Measurements from ENCODE around the gene ERICH6B.

ERICH6B gene

GRCh38 chr13:45601680-45602079, 13.9 kb downstream of the ERICH6B start:
- no peak for DNase-seq (ENCODE audit: low read depth in 2 of 2)

GRCh38 chr13:45598597-45598996, 16.9 kb downstream of the ERICH6B start:
- no peak for DNase-seq (ENCODE audit: low read depth in 2 of 2)

- no peak for DNase-seq (ENCODE audit: low read depth in 2 of 2)
These were observed 18.6 kb downstream of the ERICH6B start for GRCh38 chr13:45596800-45597475.

- DNase-seq (ENCODE audit: low read depth in 2 of 2): no peak
These were observed 19.6 kb downstream of the ERICH6B start for GRCh38 chr13:45595965-45596364.

- no peak for DNase-seq (ENCODE audit: low read depth in 2 of 2)
These were observed 20.8 kb downstream of the ERICH6B start for GRCh38 chr13:45594764-45595163.

- DNase-seq (ENCODE audit: low read depth in 2 of 2): no peak
These were observed 21.3 kb downstream of the ERICH6B start for GRCh38 chr13:45594227-45594626.

- DNase-seq (ENCODE audit: low read depth in 2 of 2): no peak
These were observed 22.8 kb downstream of the ERICH6B start for GRCh38 chr13:45592758-45593157.

GRCh38 chr13:45590066-45590465, 25.5 kb downstream of the ERICH6B start:
- no peak for DNase-seq (ENCODE audit: low read depth in 2 of 2)

GRCh38 chr13:45587897-45588296, 27.6 kb downstream of the ERICH6B start:
- no peak for DNase-seq (ENCODE audit: low read depth in 2 of 2)

- DNase-seq (ENCODE audit: low read depth in 2 of 2): no peak
These were observed 30.7 kb downstream of the ERICH6B start for GRCh38 chr13:45584816-45585215.

GRCh38 chr13:45582408-45583076, 33.0 kb downstream of the ERICH6B start:
- DNase-seq (ENCODE audit: low read depth in 2 of 2): no peak

- no peak for DNase-seq (ENCODE audit: low read depth in 2 of 2)
These were observed 39.1 kb downstream of the ERICH6B start for GRCh38 chr13:45576466-45576865.

GRCh38 chr13:45575830-45576180, 39.7 kb downstream of the ERICH6B start:
- DNase-seq (ENCODE audit: low read depth in 2 of 2): no peak

GRCh38 chr13:45575146-45575829, 40.3 kb downstream of the ERICH6B start:
- no peak for DNase-seq (ENCODE audit: low read depth in 2 of 2)

GRCh38 chr13:45565331-45565730, 50.2 kb downstream of the ERICH6B start:
- DNase-seq (ENCODE audit: low read depth in 2 of 2): no peak

GRCh38 chr13:45564133-45564776, 51.3 kb downstream of the ERICH6B start:
- DNase-seq (ENCODE audit: low read depth in 2 of 2): no peak

- no peak for DNase-seq (ENCODE audit: low read depth in 2 of 2)
These were observed 60.9 kb downstream of the ERICH6B start for GRCh38 chr13:45554604-45555109.

GRCh38 chr13:45548281-45548680, 67.3 kb downstream of the ERICH6B start:
- no peak for DNase-seq (ENCODE audit: low read depth in 2 of 2)

GRCh38 chr13:45546410-45546765, 69.2 kb downstream of the ERICH6B start:
- DNase-seq (ENCODE audit: low read depth in 2 of 2): no peak

- no peak for DNase-seq (ENCODE audit: low read depth in 2 of 2)
These were observed 69.7 kb downstream of the ERICH6B start for GRCh38 chr13:45545686-45546409.

- DNase-seq (ENCODE audit: low read depth in 2 of 2): no peak
These were observed 71.0 kb downstream of the ERICH6B start for GRCh38 chr13:45544520-45544919.

- DNase-seq (ENCODE audit: low read depth in 2 of 2): no peak
These were observed 72.7 kb downstream of the ERICH6B start for GRCh38 chr13:45542878-45543277.

All from stimulated activated CD4-positive, alpha-beta T cell treated with anti-CD3 and anti-CD28 coated beads, Interleukin-12 subunit alpha, Interleukin-12 subunit beta, amount 100 ng/mL, for 24 hours (primary cell).